HepG2 (cell line): ENCODE data around the gene JAG1. TPM values are rescaled to one million over a fixed set of nuclear protein-coding genes. Genes with fewer than 3 reads are reported as not detected.

Source experiments
- ARID4A ChIP-seq: sonication (generic); formaldehyde crosslinking; IDR thresholded peaks from 2 replicates; pipeline ENCODE4 v1.5.0; 2020; ENCODE audit warnings: mild to moderate bottlenecking, missing genetic modification reagents, borderline replicate concordance
- BCL6 ChIP-seq: IDR thresholded peaks from 2 replicates; pipeline ENCODE4 v1.6.1; 2016; ENCODE audit warnings: missing genetic modification reagents, missing compliant biosample characterization
- DDIT3 ChIP-seq: sonication (generic); formaldehyde crosslinking; IDR thresholded peaks from 2 replicates; pipeline ENCODE4 v1.4.0; 2020; ENCODE audit warnings: mild to moderate bottlenecking, missing genetic modification reagents
- FOXJ3 ChIP-seq: sonication (generic); formaldehyde crosslinking; IDR thresholded peaks from 2 replicates; pipeline ENCODE4 v1.4.0; 2020; ENCODE audit warnings: missing genetic modification reagents, mild to moderate bottlenecking, borderline replicate concordance
- IRF2 ChIP-seq: IDR thresholded peaks from 2 replicates; pipeline ENCODE4 v1.6.1; 2018; ENCODE audit warnings: missing genetic modification reagents, missing compliant biosample characterization
- MEIS1 ChIP-seq: sonication (generic); formaldehyde crosslinking; IDR thresholded peaks from 2 replicates; pipeline ENCODE4 v1.9.0; 2021; ENCODE audit warnings: mild to moderate bottlenecking, missing genetic modification reagents, moderate library complexity, borderline replicate concordance
- MTF1 ChIP-seq: sonication (generic); formaldehyde crosslinking; IDR thresholded peaks from 2 replicates; pipeline ENCODE4 v1.5.0; 2020; ENCODE audit warnings: missing genetic modification reagents
- POLR2AphosphoS2 ChIP-seq: IDR thresholded peaks from 2 replicates; pipeline ENCODE4 v1.6.1; 2011; ENCODE audit warnings: low read depth, low read length, improper control_type of control experiment
- RFX3 ChIP-seq: IDR thresholded peaks from 2 replicates; pipeline ENCODE4 v1.6.1; 2016; ENCODE audit warnings: missing biosample characterization, missing genetic modification reagents
- RXRB ChIP-seq: IDR thresholded peaks from 2 replicates; pipeline ENCODE4 v1.6.1; 2016; ENCODE audit warnings: borderline replicate concordance, missing genetic modification reagents, missing compliant biosample characterization
- SNAPC2 ChIP-seq: sonication (generic); formaldehyde crosslinking; IDR thresholded peaks from 2 replicates; pipeline ENCODE4 v1.8.1; 2022; ENCODE audit warnings: mild to moderate bottlenecking, missing genetic modification reagents
- ZFP36L1 ChIP-seq: sonication (generic); formaldehyde crosslinking; IDR thresholded peaks from 2 replicates; pipeline ENCODE4 v1.8.0; 2022; ENCODE audit warnings: mild to moderate bottlenecking, missing genetic modification reagents, moderate library complexity
- ZMYM3 ChIP-seq: sonication (generic); formaldehyde crosslinking; IDR thresholded peaks from 2 replicates; pipeline ENCODE4 v1.5.1; 2020; ENCODE audit warnings: mild to moderate bottlenecking, missing genetic modification reagents
- ZNF691 ChIP-seq: sonication (generic); formaldehyde crosslinking; IDR thresholded peaks from 2 replicates; pipeline ENCODE4 v1.4.0; 2020; ENCODE audit warnings: missing genetic modification reagents, low read depth, mild to moderate bottlenecking, borderline replicate concordance
- ZNF709 ChIP-seq: sonication (generic); formaldehyde crosslinking; IDR thresholded peaks from 2 replicates; pipeline ENCODE4 v1.5.0; 2020; ENCODE audit warnings: mild to moderate bottlenecking, missing genetic modification reagents
- ZSCAN30 ChIP-seq: sonication (generic); formaldehyde crosslinking; IDR thresholded peaks from 2 replicates; pipeline ENCODE4 v1.5.0; 2020; ENCODE audit warnings: mild to moderate bottlenecking, missing genetic modification reagents
- polyA plus RNA-seq, 8 experiments: library from polyadenylated mRNA; depleted of rRNA in 3 of 8; stranded (reverse) in 7 of 8; unstranded in 1 of 8; fragments of >200 nt; fragmentation: Illumina TruSeq in 4 of 8; extraction: Trizol in 4 of 8; gene quantifications; 2 replicates each; pipeline versions ENCODE4 v1.2.1 to v1.2.3, GENCODE V29; 2011 to 2016; ENCODE audit warnings: low read depth in 4 of 8, missing spikeins in 1 of 8, mixed read lengths in 1 of 8; ENCODE audit not compliant: insufficient read depth in 1 of 8
- total RNA-seq, 5 experiments: library from RNA; depleted of rRNA; stranded (reverse); fragments of >200 nt; fragmentation: Illumina TruSeq; extraction: Trizol; gene quantifications; 2 replicates each; pipeline ENCODE4 v1.2.3, GENCODE V29; 2016; ENCODE audit warnings: low read depth in 1 of 5
- TF ChIP-seq, protein P1 (sequence below): sonication (generic); formaldehyde crosslinking; IDR thresholded peaks from 2 replicates; pipeline ENCODE4 v1.8.1; 2023; ENCODE audit warnings: mild to moderate bottlenecking, moderate library complexity, missing genetic modification reagents

The JAG1 gene
- total and polyA plus RNA-seq, 2 of the 13 experiments (the other 11 are each of a cell fraction or from before 2014, with no cell fraction given), result 47.1 to 56.3 TPM

DNA sequence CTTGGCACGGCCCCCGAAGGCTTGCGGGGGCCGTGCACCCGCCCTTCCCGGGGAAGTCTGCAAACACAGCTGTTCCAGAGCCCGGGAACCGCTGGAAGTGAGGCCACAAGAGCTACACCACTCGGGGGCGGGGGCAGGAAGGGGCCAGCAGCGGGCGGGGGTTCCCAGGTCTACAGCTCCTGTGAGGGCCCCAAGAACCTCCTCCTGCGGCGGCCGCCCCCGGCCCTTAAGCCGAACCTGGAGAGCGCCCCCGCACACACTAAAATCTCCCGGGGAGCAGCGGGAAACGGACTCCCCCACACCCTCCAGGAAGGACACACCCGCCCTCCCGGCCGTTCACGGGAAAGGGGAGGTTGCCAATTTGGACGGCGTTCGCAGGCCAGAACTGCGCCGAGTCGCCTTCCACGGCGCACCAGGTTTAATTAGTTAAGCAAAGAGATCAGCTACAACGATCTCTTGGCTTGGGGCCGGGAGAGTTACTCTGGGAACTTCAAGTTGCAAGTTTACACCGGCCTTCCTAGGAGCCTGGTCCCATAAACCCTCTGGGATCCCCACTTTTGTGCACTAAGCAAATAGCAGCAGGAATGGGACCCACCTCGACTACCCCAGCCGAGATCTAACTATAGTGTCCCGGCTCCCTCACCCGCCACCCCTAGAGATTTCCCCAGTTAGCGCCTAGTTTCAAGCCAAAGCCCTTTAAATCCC lies 1.7 kb downstream of the JAG1 start (continued):
- no peak for TF ChIP-seq DDIT3 (CRISPR knock-in tag)
- TF ChIP-seq ZMYM3 (CRISPR knock-in tag), result no peak
- TF ChIP-seq FOXJ3, result no peak
- peak; percentile 31; the same call in 1 of the 2 replicates for TF ChIP-seq MEIS1
- TF ChIP-seq POLR2AphosphoS2, result no peak
- TF ChIP-seq MTF1 (CRISPR knock-in tag), result 0 out of 2 replicates have a peak, but pooled peaks have one; percentile 31
- TF ChIP-seq IRF2 (CRISPR knock-in tag), result peak; percentile 1; the same call in 1 of the 2 replicates
- TF ChIP-seq ZNF691 (CRISPR knock-in tag), result no peak
- peak; percentile 88 for TF ChIP-seq SNAPC2
- TF ChIP-seq RXRB (CRISPR knock-in tag), result peak; percentile 2; the same call in 1 of the 2 replicates
- TF ChIP-seq ZNF709 (CRISPR knock-in tag), result no peak; the same call in 1 of the 2 replicates
- TF ChIP-seq, protein P1, sequence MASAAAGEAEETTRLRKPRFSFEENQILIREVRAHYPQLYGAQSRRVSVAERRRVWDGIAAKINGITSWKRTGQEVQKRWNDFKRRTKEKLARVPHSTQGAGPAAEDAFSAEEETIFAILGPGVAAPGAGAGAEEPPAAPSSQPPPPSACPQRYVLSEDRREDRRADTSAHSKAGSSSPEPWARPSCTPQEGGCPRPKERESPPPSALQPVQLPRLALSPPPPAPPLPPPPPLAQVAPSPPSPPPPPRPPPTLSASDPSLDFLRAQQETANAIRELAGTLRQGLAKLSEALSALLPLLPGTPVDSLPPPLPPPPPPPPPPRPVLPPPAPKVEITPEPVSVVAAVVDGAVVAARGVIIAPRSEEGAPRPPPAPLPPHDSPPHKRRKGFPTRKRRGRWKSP (CRISPR knock-in tag), result peak; percentile 26; the same call in 1 of the 2 replicates
- TF ChIP-seq ZFP36L1 (CRISPR knock-in tag), result no peak
- TF ChIP-seq RFX3 (CRISPR knock-in tag), result no peak
- peak; percentile 36; the same call in 1 of the 2 replicates for TF ChIP-seq ZSCAN30 (CRISPR knock-in tag)
- TF ChIP-seq ARID4A (CRISPR knock-in tag), result no peak; the same call in 1 of the 2 replicates
- TF ChIP-seq BCL6 (CRISPR knock-in tag), result peak; percentile 5; the same call in 1 of the 2 replicates
